ENCODE data around the gene GTF3C4. TPM values are rescaled to one million over a fixed set of nuclear protein-coding genes. Genes with fewer than 3 reads are reported as not detected.

GTF3C4 gene, protein sequence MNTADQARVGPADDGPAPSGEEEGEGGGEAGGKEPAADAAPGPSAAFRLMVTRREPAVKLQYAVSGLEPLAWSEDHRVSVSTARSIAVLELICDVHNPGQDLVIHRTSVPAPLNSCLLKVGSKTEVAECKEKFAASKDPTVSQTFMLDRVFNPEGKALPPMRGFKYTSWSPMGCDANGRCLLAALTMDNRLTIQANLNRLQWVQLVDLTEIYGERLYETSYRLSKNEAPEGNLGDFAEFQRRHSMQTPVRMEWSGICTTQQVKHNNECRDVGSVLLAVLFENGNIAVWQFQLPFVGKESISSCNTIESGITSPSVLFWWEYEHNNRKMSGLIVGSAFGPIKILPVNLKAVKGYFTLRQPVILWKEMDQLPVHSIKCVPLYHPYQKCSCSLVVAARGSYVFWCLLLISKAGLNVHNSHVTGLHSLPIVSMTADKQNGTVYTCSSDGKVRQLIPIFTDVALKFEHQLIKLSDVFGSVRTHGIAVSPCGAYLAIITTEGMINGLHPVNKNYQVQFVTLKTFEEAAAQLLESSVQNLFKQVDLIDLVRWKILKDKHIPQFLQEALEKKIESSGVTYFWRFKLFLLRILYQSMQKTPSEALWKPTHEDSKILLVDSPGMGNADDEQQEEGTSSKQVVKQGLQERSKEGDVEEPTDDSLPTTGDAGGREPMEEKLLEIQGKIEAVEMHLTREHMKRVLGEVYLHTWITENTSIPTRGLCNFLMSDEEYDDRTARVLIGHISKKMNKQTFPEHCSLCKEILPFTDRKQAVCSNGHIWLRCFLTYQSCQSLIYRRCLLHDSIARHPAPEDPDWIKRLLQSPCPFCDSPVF
- 17.5 and 19.3 TPM in 2 replicates for total RNA-seq (2014; rRNA removed; shearing (Covaris generic))

DNA sequence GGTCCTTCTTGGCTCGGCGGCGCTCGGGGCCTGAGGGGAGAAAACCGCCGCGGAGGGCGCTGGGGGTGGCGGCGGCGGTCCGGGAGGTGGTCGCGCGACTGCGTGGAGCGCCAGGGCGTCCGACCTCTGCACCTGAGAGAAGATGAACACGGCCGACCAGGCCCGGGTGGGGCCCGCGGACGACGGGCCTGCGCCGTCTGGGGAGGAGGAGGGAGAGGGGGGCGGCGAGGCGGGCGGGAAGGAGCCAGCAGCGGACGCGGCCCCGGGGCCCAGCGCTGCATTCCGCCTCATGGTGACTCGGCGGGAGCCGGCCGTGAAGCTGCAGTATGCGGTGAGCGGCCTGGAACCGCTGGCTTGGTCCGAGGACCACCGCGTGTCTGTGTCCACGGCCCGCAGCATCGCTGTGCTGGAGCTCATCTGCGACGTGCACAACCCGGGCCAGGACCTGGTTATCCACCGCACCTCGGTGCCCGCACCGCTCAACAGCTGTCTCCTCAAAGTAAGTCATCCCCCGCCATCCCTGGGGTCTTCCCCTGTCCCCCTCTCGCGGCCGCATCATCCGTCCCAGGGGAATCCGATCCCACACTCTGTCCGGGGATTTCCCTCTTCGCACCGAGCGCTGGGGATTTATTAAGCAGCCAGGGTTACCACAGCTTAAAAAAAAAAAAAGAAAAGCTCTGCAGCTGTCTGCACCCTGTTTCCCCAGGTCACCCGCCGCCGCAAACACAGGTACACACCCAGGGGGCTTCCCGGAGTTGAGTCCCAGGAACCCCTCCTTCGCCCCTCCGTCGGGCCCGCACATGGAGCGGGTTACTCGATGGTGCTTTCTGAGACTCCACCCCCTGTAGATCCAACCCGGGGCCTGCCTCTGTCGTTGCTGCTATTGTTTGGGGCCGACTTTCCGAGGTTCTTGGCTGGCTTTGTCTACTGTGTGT lies at the start of gene GTF3C4:
GTF3C4 (plus strand) TSS at position 8 of the 935 bp plus-strand sequence; CDS start at position 143, 135 bp downstream.

DNA sequence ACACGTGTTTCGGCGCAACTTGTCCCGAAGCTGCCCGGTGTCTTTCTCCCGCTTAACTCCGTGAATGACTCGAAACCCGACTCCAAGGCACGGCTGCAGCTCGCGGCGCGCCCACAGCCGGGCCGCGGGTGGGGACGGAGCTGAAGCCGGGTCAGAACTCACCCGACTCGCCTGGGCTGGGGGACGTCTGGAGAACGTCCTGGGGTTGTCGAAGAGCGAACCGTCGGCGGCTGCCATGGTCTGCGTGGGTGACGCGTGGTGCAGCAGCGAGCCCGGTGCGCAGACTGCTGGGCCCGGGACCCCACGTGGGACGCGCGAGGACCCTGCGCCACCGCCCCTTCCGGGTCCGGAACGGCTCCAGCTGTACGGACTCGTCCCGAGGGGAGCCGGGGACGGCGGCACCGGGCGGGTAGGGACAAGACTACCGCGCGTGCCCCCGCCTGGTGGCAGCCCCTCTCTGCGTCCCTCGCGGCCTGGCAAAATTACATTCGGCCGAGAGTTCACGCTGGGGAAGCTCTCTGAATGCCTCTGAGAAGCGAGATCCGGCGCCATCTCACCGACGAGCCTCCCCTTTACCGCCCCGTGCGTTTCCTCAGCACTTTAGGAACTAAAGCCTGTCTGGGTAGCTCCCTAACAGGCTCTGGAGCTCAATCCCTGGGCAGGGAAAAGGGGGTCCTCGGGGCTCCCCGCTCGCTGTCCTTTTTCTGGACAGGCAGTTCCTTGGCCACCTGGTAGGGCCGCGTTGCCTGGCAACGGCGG lies 387 bp upstream of the GTF3C4 start, which contains the start of gene DDX31:
DDX31 (minus strand) TSS at position 286 of the 759 bp plus-strand sequence; CDS start at position 237, 49 bp downstream.

Other genes starting within 250 kb of the GTF3C4 start
- not detected in 2 replicates for gene BARHL1, start 87.9 kb upstream of the GTF3C4 start, total RNA-seq (2014; rRNA removed; shearing (Covaris generic))
- gene DDX31, start 481 bp upstream of the GTF3C4 start, total RNA-seq (2014; rRNA removed; shearing (Covaris generic)) = 20.1 and 30.2 TPM in 2 replicates
- 0.05 and 0.68 TPM in 2 replicates for gene AK8, start 207.8 kb downstream of the GTF3C4 start, total RNA-seq (2014; rRNA removed; shearing (Covaris generic))
- 4.0 and 5.8 TPM in 2 replicates for gene SPACA9, start 208.4 kb downstream of the GTF3C4 start, total RNA-seq (2014; rRNA removed; shearing (Covaris generic))